SK-N-SH (cell line): ENCODE data around the gene PUM1. TPM values are rescaled to one million over a fixed set of nuclear protein-coding genes. Genes with fewer than 3 reads are reported as not detected.
A peak's percentile ranks its signal among the peaks of the same experiment; 100 is the strongest.

ENCODE experiments used
- CTCF ChIA-PET: fragments of 300-600, 350-600 bp; formaldehyde crosslinking; extraction: SDS; loops from one replicate; lab custom pipeline; 2021; lab: Yijun Ruan, JAX
- POLR2A ChIA-PET: fragments of 350-600 bp; sonication (Branson Sonifier 250); formaldehyde crosslinking; extraction: SDS; loops from one replicate; lab custom pipeline; 2020; ENCODE audit warnings: antibody characterized with exemption, inconsistent platforms; lab: Yijun Ruan, JAX
- DNase-seq: peaks from one replicate; pipeline ENCODE4 v3.0.0; 2012
- H2AFZ ChIP-seq: fragments of 200-600 bp; sonication (generic); 2 replicates; pipeline ENCODE4 v1.8.1; 2016; ENCODE audit warnings: antibody characterized with exemption, mild to moderate bottlenecking, low read depth
- H3F3A ChIP-seq: fragments of 200-600 bp; sonication (generic); replicated peaks from 2 replicates; pipeline ENCODE3; 2016; ENCODE audit warnings: antibody characterized with exemption, mild to moderate bottlenecking; ENCODE audit not compliant: insufficient read depth
- H3K27ac ChIP-seq, 2 experiments: fragments of 200-500 bp in 1 of 2; fragments of 200-600 bp in 1 of 2; sonication (Bioruptor generic) in 1 of 2; sonication (generic), shearing (Covaris generic) in 1 of 2; 2 replicates each; pipeline versions ENCODE4 v1.5.1 to v1.6.1; 2014 to 2016; ENCODE audit warnings: low read depth in 2 of 2, inconsistent platforms in 1 of 2, low read length in 1 of 2, mild to moderate bottlenecking in 1 of 2, mixed read lengths in 1 of 2
- H3K27me3 ChIP-seq: fragments of 200-600 bp; sonication (generic), shearing (Covaris generic); 2 replicates; pipeline ENCODE4 v1.6.1; 2016; ENCODE audit warnings: mixed run types; ENCODE audit not compliant: insufficient read depth
- H3K36me3 ChIP-seq, 2 experiments: fragments of 200-500 bp in 1 of 2; fragments of 200-600 bp in 1 of 2; sonication (Bioruptor generic) in 1 of 2; sonication (generic) in 1 of 2; replicated peaks in 1 of 2; 2 replicates each; pipeline versions ENCODE3 to v1.5.1; 2014 to 2016; ENCODE audit warnings: low read length in 1 of 2, mild to moderate bottlenecking in 1 of 2; ENCODE audit not compliant: insufficient read depth in 2 of 2, control insufficient read depth in 1 of 2
- H3K4me1 ChIP-seq, 2 experiments: fragments of 200-500 bp in 1 of 2; fragments of 200-600 bp in 1 of 2; sonication (Bioruptor generic) in 1 of 2; sonication (generic), shearing (Covaris generic) in 1 of 2; 2 replicates each; pipeline versions ENCODE4 v1.5.1 to v1.6.1; 2014 to 2016; ENCODE audit warnings: low read depth in 1 of 2, low read length in 1 of 2, mixed run types in 1 of 2; ENCODE audit not compliant: insufficient read depth in 2 of 2, control insufficient read depth in 1 of 2
- H3K4me2 ChIP-seq: fragments of 200-600 bp; sonication (generic), shearing (Covaris generic); 2 replicates; pipeline ENCODE4 v1.6.1; 2017; ENCODE audit warnings: mixed run types
- H3K4me3 ChIP-seq, 2 experiments: fragments of 200-500 bp in 1 of 2; fragments of 200-600 bp in 1 of 2; sonication (Bioruptor generic) in 1 of 2; sonication (generic), shearing (Covaris generic) in 1 of 2; 2 replicates each; pipeline versions ENCODE4 v1.5.1 to v1.8.1; 2014 to 2016; ENCODE audit warnings: low read depth in 2 of 2, inconsistent platforms in 1 of 2, low read length in 1 of 2, mild to moderate bottlenecking in 1 of 2, mixed read lengths in 1 of 2, moderate library complexity in 1 of 2
- H3K79me2 ChIP-seq: fragments of 200-600 bp; sonication (generic); 2 replicates; pipeline ENCODE4 v1.8.1; 2017; ENCODE audit warnings: mild to moderate bottlenecking; ENCODE audit not compliant: insufficient read depth
- H3K9ac ChIP-seq: fragments of 200-600 bp; sonication (generic); 2 replicates; pipeline ENCODE4 v1.6.1; 2017; ENCODE audit warnings: mixed run types
- H3K9me2 ChIP-seq: fragments of 200-600 bp; sonication (generic); 2 replicates; pipeline ENCODE4 v1.6.1; 2017; ENCODE audit warnings: mixed run types
- H3K9me3 ChIP-seq: fragments of 200-600 bp; sonication (generic); 2 replicates; pipeline ENCODE4 v1.6.1; 2017; ENCODE audit warnings: mixed run types, mild to moderate bottlenecking, moderate library complexity
- H4K20me1 ChIP-seq: fragments of 200-600 bp; sonication (generic); 2 replicates; pipeline ENCODE4 v1.6.1; 2017; ENCODE audit warnings: mild to moderate bottlenecking, mixed run types; ENCODE audit not compliant: insufficient read depth
- CHD2 ChIP-seq: fragments of 150-350 bp; IDR thresholded peaks from 2 replicates; pipeline ENCODE4 v1.6.1; 2018; ENCODE audit warnings: low read length; ENCODE audit not compliant: partially characterized antibody
- ELF1 ChIP-seq: IDR thresholded peaks from 2 replicates; pipeline ENCODE4 v1.4.0; 2012
- FOXJ3 ChIP-seq: sonication (generic); formaldehyde crosslinking; IDR thresholded peaks from 2 replicates; pipeline ENCODE4 v1.5.1; 2020; ENCODE audit warnings: mild to moderate bottlenecking, missing genetic modification reagents
- GABPA ChIP-seq: IDR thresholded peaks from 2 replicates; pipeline ENCODE4 v1.4.0; 2012; ENCODE audit warnings: low read depth, mild to moderate bottlenecking
- GATA2 ChIP-seq: sonication (generic); formaldehyde crosslinking; IDR thresholded peaks from 2 replicates; pipeline ENCODE4 v1.5.0; 2020; ENCODE audit warnings: mild to moderate bottlenecking, missing genetic modification reagents
- PBX3 ChIP-seq: IDR thresholded peaks from 2 replicates; pipeline ENCODE4; 2012
- POLR2AphosphoS5 ChIP-seq: IDR thresholded peaks from 2 replicates; pipeline ENCODE4 v1.6.1; 2012; ENCODE audit warnings: low read depth, low read length
- RAD21 ChIP-seq: IDR thresholded peaks from 2 replicates; pipeline ENCODE4 v1.6.1; 2012; ENCODE audit warnings: mild to moderate bottlenecking, low read length
- REST ChIP-seq: IDR thresholded peaks from 2 replicates; pipeline ENCODE4 v1.6.1; 2012; ENCODE audit warnings: mild to moderate bottlenecking, low read depth, low read length, moderate library complexity
- RFX5 ChIP-seq: IDR thresholded peaks from 2 replicates; pipeline ENCODE4 v1.6.1; 2012; ENCODE audit warnings: mild to moderate bottlenecking, improper control_type of control experiment, low read length
- RXRA ChIP-seq: IDR thresholded peaks from 2 replicates; pipeline ENCODE4 v1.4.0; 2012; ENCODE audit warnings: low read depth, mild to moderate bottlenecking, borderline replicate concordance
- TAF1 ChIP-seq: IDR thresholded peaks from 2 replicates; pipeline ENCODE4 v1.6.1; 2012; ENCODE audit warnings: low read depth, mild to moderate bottlenecking, low read length, moderate library complexity, borderline replicate concordance
- TCF12 ChIP-seq: IDR thresholded peaks from 2 replicates; pipeline ENCODE4 v1.4.0; 2012
- TEAD4 ChIP-seq: IDR thresholded peaks from 2 replicates; pipeline ENCODE4 v1.4.0; 2012; ENCODE audit warnings: mild to moderate bottlenecking, borderline replicate concordance; ENCODE audit not compliant: insufficient read depth
- YY1 ChIP-seq: IDR thresholded peaks from 2 replicates; pipeline ENCODE4 v1.4.0; 2012; ENCODE audit warnings: low read depth, mild to moderate bottlenecking
- ZBTB33 ChIP-seq: IDR thresholded peaks from 2 replicates; pipeline ENCODE4 v1.4.0; 2012; ENCODE audit warnings: low read depth, borderline replicate concordance
- WGBS: methylation state at CpG from one replicate; pipeline ENCODE4 v1.1.6; 2017; ENCODE audit warnings: low lambda C conversion rate; 5-methylcytosine and 5-hydroxymethylcytosine counted together
- polyA plus RNA-seq, 3 experiments: library from polyadenylated mRNA; depleted of rRNA; stranded (reverse); fragments of >200 nt; gene quantifications; 2 replicates each; pipeline ENCODE4 v1.2.3, GENCODE V29; 2012

The PUM1 gene
- polyA plus RNA-seq, 1 of the 3 experiments (the other 2 are of a cell fraction): 66.7 TPM

- Histone ChIP-seq H3K4me2 (no peak overlapping the region), H3K79me2 (no peaks in the 10 kb centered on the region), H3K4me3 (no peak overlapping the region), H4K20me1 (no peaks in the 10 kb centered on the region), H3K36me3 (no peaks in the 10 kb centered on the region), H3K4me1 (no peaks in the 10 kb centered on the region), H3K27me3 (no peaks in the 10 kb centered on the region), H3F3A (no peaks in the 10 kb centered on the region), H3K9me3 (no peaks in the 10 kb centered on the region), H3K9me2 (no peaks in the 10 kb centered on the region), H3K9ac (no peak overlapping the region), H3K27ac (no peak overlapping the region), H2AFZ (no peak overlapping the region)
- ChIA-PET POLR2A (no interaction called here), CTCF (no interaction called here)
- TF ChIP-seq TEAD4 (peak; percentile 39; the same call in 1 of the 2 replicates), ELF1 (no peak)
- no peak for DNase-seq
- WGBS: 89% methylated on average over 8 of the region's 8 CpGs
Measured at GRCh38 chr1:31111290-31111951, 45.9 kb upstream of the PUM1 start.

- Histone ChIP-seq H3K27ac (no peak overlapping the region), H3K36me3 (no peaks in the 10 kb centered on the region), H3K4me2 (no peak overlapping the region), H3K27me3 (no peaks in the 10 kb centered on the region), H3K9ac (no peak overlapping the region), H3K9me2 (no peaks in the 10 kb centered on the region), H3K4me3 (no peak overlapping the region), H3K79me2 (no peaks in the 10 kb centered on the region), H3K9me3 (no peaks in the 10 kb centered on the region), H2AFZ (no peak overlapping the region), H3K4me1 (no peaks in the 10 kb centered on the region), H3F3A (no peaks in the 10 kb centered on the region), H4K20me1 (no peaks in the 10 kb centered on the region)
- ChIA-PET CTCF (no interaction called here), POLR2A (no interaction called here)
- WGBS: 85% methylated on average over 7 of the region's 7 CpGs
- TF ChIP-seq RFX5 (no peak), RXRA (no peak), ZBTB33 (no peak), POLR2AphosphoS5 (no peak), RAD21 (no peak), REST (no peak), YY1 (no peak), TAF1 (no peak), TCF12 (no peak), CHD2 (no peak), PBX3 (no peak), FOXJ3 (CRISPR knock-in tag) (no peak), GATA2 (CRISPR knock-in tag) (no peak), GABPA (no peak)
- no peak for DNase-seq
Measured at GRCh38 chr1:31110846-31111245, 45.3 kb upstream of the PUM1 start.
